ENCODE data around the gene RUNX3.

The RUNX3 gene

GRCh38 chr1:24903011-24903461, 27.0 kb downstream of the RUNX3 start:
- H3K9me2 ChIP-seq (replicated peaks; ENCODE audit: insufficient read depth, low read length) = no peaks in the 10 kb centered on the region
- no peak overlapping the region for H3K4me3 ChIP-seq (ENCODE audit: insufficient read depth, low read length, poor library complexity, severe bottlenecking)
- no peaks in the 10 kb centered on the region; the same call in 1 of the 2 replicates for H3F3A ChIP-seq (ENCODE audit: insufficient read depth)
- no peak for TF ChIP-seq EZH2phosphoT487 (conservative IDR thresholded peaks at IDR 0.05; ENCODE audit: low read length)
- no peak for TF ChIP-seq CTCF (IDR thresholded peaks at IDR 0.05; ENCODE audit: insufficient read depth, low read length, poor library complexity, severe bottlenecking)
- H3K79me2 ChIP-seq (ENCODE audit: insufficient read depth, low read length) = no peaks in the 10 kb centered on the region
- H4K20me1 ChIP-seq (ENCODE audit: low read depth, low read length) = no peaks in the 10 kb centered on the region
- H2AFZ ChIP-seq (ENCODE audit: low read depth, low read length, severe bottlenecking) = no peak overlapping the region
- H3K9ac ChIP-seq (ENCODE audit: low read length) = no peak overlapping the region
- no peak overlapping the region for H3K27ac ChIP-seq (ENCODE audit: low read depth, low read length)
- H3K9me3 ChIP-seq (ENCODE audit: insufficient read depth, low read length) = no peaks in the 10 kb centered on the region
- no peak overlapping the region for H3K4me2 ChIP-seq (ENCODE audit: low read depth, low read length, poor library complexity, severe bottlenecking)
- no peaks in the 10 kb centered on the region for H3K27me3 ChIP-seq (ENCODE audit: low read length)
- H3K36me3 ChIP-seq (ENCODE audit: low read length) = no peaks in the 10 kb centered on the region

GRCh38 chr1:24902471-24902891, 27.6 kb downstream of the RUNX3 start:
- Histone ChIP-seq H3K9ac (ENCODE audit: low read length) (no peak overlapping the region), H3K9me2 (replicated peaks; ENCODE audit: insufficient read depth, low read length) (no peaks in the 10 kb centered on the region), H3K36me3 (ENCODE audit: low read length) (no peaks in the 10 kb centered on the region), H3K27me3 (ENCODE audit: low read length) (no peaks in the 10 kb centered on the region), H3K27ac (ENCODE audit: low read depth, low read length) (no peak overlapping the region), H3K79me2 (ENCODE audit: insufficient read depth, low read length) (no peaks in the 10 kb centered on the region), H2AFZ (ENCODE audit: low read depth, low read length, severe bottlenecking) (no peak overlapping the region), H3F3A (ENCODE audit: insufficient read depth) (no peaks in the 10 kb centered on the region; the same call in 1 of the 2 replicates), H3K4me2 (ENCODE audit: low read depth, low read length, poor library complexity, severe bottlenecking) (no peak overlapping the region), H3K9me3 (ENCODE audit: insufficient read depth, low read length) (no peaks in the 10 kb centered on the region), H3K4me3 (ENCODE audit: insufficient read depth, low read length, poor library complexity, severe bottlenecking) (no peak overlapping the region), H4K20me1 (ENCODE audit: low read depth, low read length) (no peaks in the 10 kb centered on the region)
- TF ChIP-seq EZH2phosphoT487 (conservative IDR thresholded peaks at IDR 0.05; ENCODE audit: low read length) (no peak), CTCF (IDR thresholded peaks at IDR 0.05; ENCODE audit: insufficient read depth, low read length, poor library complexity, severe bottlenecking) (no peak)

GRCh38 chr1:24901791-24902470, 28.1 kb downstream of the RUNX3 start:
- no peaks in the 10 kb centered on the region for H3K9me2 ChIP-seq (replicated peaks; ENCODE audit: insufficient read depth, low read length)
- H3F3A ChIP-seq (ENCODE audit: insufficient read depth) = no peaks in the 10 kb centered on the region; the same call in 1 of the 2 replicates
- H3K4me2 ChIP-seq (ENCODE audit: low read depth, low read length, poor library complexity, severe bottlenecking) = no peak overlapping the region
- H4K20me1 ChIP-seq (ENCODE audit: low read depth, low read length) = no peaks in the 10 kb centered on the region
- TF ChIP-seq EZH2phosphoT487 (conservative IDR thresholded peaks at IDR 0.05; ENCODE audit: low read length) = no peak
- no peak for TF ChIP-seq CTCF (IDR thresholded peaks at IDR 0.05; ENCODE audit: insufficient read depth, low read length, poor library complexity, severe bottlenecking)
- no peak overlapping the region for H3K9ac ChIP-seq (ENCODE audit: low read length)
- no peaks in the 10 kb centered on the region for H3K27me3 ChIP-seq (ENCODE audit: low read length)
- no peaks in the 10 kb centered on the region for H3K9me3 ChIP-seq (ENCODE audit: insufficient read depth, low read length)
- no peak overlapping the region for H3K4me3 ChIP-seq (ENCODE audit: insufficient read depth, low read length, poor library complexity, severe bottlenecking)
- no peaks in the 10 kb centered on the region for H3K79me2 ChIP-seq (ENCODE audit: insufficient read depth, low read length)
- H3K27ac ChIP-seq (ENCODE audit: low read depth, low read length) = no peak overlapping the region
- no peak overlapping the region for H2AFZ ChIP-seq (ENCODE audit: low read depth, low read length, severe bottlenecking)
- no peaks in the 10 kb centered on the region for H3K36me3 ChIP-seq (ENCODE audit: low read length)
